ENCODE data around the gene RAP2A.

Gene RAP2A

DNA sequence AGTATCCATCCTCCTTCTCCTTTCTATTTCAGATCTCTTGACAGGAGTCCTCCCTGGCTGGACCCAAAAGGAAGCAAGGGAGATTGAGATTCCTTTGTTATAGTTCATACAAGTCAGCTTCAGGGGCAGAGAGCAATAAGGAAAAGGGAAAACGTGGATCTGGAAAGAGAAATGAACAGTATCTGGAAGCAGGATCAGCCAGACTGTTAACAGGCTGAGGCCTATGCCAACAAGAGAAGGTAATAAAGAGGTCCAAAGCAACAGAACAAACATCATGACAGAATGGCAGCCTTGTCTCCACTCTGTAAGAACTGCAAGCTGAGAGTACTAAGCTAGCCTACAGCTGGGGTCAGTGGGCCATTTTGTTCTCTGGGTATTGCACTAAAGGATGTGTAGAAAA is 64.5 kb downstream of the RAP2A start:
- no peak for DNase-seq

DNA sequence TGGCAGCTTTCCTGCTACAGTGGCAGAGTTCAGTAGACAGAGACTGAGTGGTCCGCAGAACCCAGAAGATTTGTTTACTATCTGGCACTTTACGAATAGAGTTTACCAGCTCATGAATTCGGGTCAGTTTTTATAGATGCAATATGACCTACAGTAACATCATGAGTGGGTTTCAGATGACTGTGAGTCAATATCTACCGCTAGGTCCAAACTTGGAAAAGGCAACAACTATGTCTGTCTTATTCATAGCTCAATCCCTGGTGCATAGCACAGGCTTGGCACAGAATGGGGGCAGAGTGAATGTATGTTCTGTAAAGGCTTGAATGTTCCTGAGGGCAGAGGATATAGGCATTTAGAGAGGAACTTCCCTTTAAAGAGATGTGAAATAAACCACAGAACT is 65.2 kb downstream of the RAP2A start:
- DNase-seq = no peak

GRCh38 chr13:97502181-97502580 is 68.2 kb downstream of the RAP2A start:
- DNase-seq = no peak

DNA sequence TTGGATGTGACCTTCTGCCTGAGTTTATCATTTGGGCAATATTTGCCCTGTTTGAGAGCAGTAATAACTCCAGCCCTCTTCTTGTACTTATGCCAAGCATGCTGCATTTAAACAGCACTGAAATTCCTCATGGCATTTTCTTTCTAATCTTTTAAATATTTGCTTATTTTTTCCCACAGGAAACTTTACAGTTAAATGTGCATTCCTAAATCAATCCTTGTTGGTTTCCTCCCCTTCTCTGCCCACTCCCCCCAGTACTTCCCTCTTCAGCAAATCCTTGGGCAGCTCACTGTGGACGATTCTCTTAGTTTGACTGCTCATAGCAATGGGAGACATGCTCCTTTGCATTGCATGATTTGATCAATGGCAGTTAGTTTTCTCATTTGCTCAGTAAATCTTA is 68.7 kb downstream of the RAP2A start:
- no peak for DNase-seq

DNA sequence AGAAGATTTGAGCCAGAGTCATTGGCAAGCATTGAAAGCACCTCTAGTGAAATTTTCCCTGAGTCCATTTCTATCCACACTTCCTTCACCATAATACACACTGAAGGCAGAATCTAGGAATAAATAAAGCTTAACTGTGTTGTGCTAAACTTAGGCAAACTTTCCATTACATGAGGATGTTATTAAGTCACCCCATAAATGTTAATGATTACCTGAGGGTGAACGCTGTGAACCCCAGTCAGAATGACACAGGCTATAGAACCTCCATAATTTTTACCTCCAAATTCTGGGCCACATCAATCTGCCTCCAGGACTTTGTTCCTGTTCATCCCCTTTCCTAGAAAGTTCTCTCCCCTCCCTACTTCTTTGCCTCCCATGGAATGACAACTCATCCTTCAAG is 71.0 kb downstream of the RAP2A start:
- DNase-seq = no peak

GRCh38 chr13:97506511-97506910 is 72.5 kb downstream of the RAP2A start:
- no peak for DNase-seq

DNA sequence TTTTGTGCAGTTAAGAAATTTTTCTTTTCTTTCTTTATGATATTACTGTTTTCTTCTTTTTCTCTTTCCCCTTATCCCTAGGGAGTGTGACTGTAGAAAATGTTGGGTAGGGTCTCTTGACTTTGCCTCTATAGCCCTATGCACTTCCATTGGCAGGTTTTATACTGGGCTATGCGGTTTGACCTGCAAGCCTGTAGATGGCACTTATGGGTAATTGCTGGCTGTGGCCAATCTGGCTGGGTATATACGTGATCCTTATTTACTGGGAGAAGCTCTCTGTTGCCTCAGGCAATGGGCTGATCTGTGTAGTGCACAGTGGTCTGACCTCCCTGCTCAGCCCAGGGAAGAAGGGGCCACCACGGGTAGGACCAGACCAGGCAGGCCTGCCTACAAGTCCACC is 78.8 kb downstream of the RAP2A start:
- DNase-seq = no peak

GRCh38 chr13:97515643-97516042 is 81.7 kb downstream of the RAP2A start:
- no peak for DNase-seq

DNA sequence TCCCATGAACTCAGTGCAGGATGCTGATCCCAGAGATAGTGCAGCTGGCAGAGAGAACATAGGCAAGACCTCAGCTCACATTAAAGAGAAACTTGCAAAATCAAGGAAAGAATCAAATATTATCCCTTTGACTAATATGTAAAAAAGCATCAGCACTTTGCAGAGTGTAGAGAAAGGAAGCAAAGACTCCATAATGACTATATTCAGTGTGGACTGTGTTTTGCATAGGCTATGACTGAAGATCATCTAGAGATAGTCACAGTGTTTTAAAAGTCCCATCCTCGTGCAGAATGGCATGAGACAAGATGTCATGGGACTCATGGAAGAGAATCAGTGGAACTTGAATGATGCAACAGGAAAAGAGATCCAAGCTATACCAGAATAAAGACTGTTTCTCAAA is 84.0 kb downstream of the RAP2A start:
- DNase-seq = no peak

Data from NCI-H345 (cell line).